Measurements from ENCODE around the gene SEMA4D. TPM values are rescaled to one million over a fixed set of nuclear protein-coding genes. Genes with fewer than 3 reads are reported as not detected.

The SEMA4D gene
- total RNA-seq, 4 donors from 2014 or later = 23.6 to 77.0 (median 41.3) TPM

DNA sequence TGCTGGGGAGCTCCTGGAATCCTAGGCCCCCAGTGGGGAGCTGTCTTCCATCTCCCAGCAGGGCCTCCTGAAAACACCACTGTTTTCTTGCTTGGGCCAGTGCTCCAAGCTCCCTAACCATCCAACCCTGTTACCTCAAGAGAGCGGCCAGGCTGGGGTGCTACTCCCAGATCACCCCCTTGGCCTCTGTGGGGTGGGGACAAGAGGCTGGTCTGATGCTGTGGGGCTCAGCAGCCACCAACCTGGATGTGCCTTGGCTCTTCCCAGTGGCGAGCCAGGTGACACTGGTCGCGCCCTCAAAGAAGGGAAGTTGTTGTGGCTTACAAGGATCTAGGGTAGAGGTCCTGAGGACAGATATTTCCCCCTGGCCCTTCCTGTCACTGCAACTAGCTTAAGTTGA is 130.6 kb downstream of the SEMA4D start:
- peak in 1 of 2 donors; percentile 10 for DNase-seq
- intact Hi-C loops (cut with DNase I; ENCODE audit: low total_unique reads) = no loop called here

DNA sequence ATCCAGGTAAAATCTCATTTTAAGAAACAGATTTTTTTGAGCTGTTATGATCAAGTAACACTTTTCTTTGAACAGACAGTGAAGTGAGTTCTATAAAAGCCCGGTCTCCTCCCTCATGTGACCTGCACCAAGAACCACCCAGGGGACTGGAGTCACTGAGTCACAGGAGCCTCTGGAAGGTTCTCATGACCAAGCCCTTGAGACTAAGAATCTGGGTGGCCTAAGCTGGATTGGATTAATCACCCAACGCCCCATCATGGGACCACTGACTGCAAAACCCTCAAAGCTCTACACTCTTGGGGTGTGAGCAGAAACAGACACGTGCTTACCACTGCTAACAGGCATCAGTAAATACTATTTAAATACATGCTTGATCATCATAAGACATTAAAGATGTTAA is 131.2 kb downstream of the SEMA4D start:
- Histone ChIP-seq H3K9me3 (no peaks in the 10 kb centered on the region), H3K27me3 (no peaks in the 10 kb centered on the region), H3K27ac (no peak overlapping the region), H3K4me1 (peaks cover 0 to 1% of the 10 kb centered on the region in 2 donors), H3K36me3 (peaks cover 0 to 12% of the 10 kb centered on the region in 2 donors), H3K4me3 (no peak overlapping the region)
- ATAC-seq (no peak), DNase-seq (no peak)
- in situ Hi-C loops (cut with MboI; ENCODE audit: low sequenced_read_pairs in 4 of 4) (no loop called here), intact Hi-C loops (cut with DNase I; ENCODE audit: low total_unique reads) (no loop called here)
- no peak for TF ChIP-seq POLR2A (IDR thresholded peaks at IDR 0.05)
- TF ChIP-seq, protein P1, sequence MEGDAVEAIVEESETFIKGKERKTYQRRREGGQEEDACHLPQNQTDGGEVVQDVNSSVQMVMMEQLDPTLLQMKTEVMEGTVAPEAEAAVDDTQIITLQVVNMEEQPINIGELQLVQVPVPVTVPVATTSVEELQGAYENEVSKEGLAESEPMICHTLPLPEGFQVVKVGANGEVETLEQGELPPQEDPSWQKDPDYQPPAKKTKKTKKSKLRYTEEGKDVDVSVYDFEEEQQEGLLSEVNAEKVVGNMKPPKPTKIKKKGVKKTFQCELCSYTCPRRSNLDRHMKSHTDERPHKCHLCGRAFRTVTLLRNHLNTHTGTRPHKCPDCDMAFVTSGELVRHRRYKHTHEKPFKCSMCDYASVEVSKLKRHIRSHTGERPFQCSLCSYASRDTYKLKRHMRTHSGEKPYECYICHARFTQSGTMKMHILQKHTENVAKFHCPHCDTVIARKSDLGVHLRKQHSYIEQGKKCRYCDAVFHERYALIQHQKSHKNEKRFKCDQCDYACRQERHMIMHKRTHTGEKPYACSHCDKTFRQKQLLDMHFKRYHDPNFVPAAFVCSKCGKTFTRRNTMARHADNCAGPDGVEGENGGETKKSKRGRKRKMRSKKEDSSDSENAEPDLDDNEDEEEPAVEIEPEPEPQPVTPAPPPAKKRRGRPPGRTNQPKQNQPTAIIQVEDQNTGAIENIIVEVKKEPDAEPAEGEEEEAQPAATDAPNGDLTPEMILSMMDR (IDR thresholded peaks at IDR 0.05 in 4 of 5, conservative IDR thresholded peaks at IDR 0.05 in 1 of 5) = no peak

More for the DNA sequence above, 130.6 kb downstream of the SEMA4D start:
- H3K27ac ChIP-seq = no peak overlapping the region
- peaks cover 0 to 7% of the 10 kb centered on the region in 2 donors for H3K36me3 ChIP-seq
- no peak for ATAC-seq
- TF ChIP-seq, protein P1 (IDR thresholded peaks at IDR 0.05 in 4 of 5, conservative IDR thresholded peaks at IDR 0.05 in 1 of 5) = no peak
- no peak for TF ChIP-seq POLR2A (IDR thresholded peaks at IDR 0.05)
- in situ Hi-C loops (cut with MboI; ENCODE audit: low sequenced_read_pairs in 4 of 4) = no loop called here
- H3K27me3 ChIP-seq = no peaks in the 10 kb centered on the region
- no peaks in the 10 kb centered on the region for H3K4me1 ChIP-seq
- H3K9me3 ChIP-seq = no peaks in the 10 kb centered on the region
- no peak overlapping the region for H3K4me3 ChIP-seq

DNA sequence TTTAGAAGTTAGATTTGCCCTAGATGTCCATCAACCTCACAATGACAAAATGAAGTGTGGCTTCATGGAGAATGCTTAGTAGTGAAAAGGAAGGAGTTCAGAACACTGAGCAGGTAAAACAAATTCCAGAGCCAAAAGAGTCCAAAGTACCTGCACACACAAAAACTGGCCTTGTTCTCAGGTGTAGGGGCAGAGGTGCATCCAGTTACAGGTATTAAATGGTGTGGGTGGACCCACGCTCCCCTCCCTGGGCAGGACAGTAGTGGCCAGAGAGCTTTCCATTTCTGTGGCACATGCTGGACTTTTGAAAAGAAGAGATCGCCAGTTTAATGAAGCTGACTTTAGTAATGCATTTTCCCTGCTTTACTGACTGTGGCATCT is 132.4 kb downstream of the SEMA4D start:
- in situ Hi-C loops (cut with MboI; ENCODE audit: low sequenced_read_pairs in 4 of 4) (no loop called here), intact Hi-C loops (cut with DNase I; ENCODE audit: low total_unique reads) (no loop called here)
- Histone ChIP-seq H3K9me3 (no peaks in the 10 kb centered on the region), H3K27ac (no peak overlapping the region), H3K4me3 (no peak overlapping the region), H3K36me3 (peaks cover 0 to 24% of the 10 kb centered on the region in 2 donors), H3K4me1 (peaks cover 4 to 13% of the 10 kb centered on the region in 2 donors), H3K27me3 (no peaks in the 10 kb centered on the region)
- DNase-seq (no peak), ATAC-seq (no peak)
- TF ChIP-seq POLR2A (IDR thresholded peaks at IDR 0.05) = no peak
- TF ChIP-seq, protein P1 (IDR thresholded peaks at IDR 0.05 in 4 of 5, conservative IDR thresholded peaks at IDR 0.05 in 1 of 5) = no peak

DNA sequence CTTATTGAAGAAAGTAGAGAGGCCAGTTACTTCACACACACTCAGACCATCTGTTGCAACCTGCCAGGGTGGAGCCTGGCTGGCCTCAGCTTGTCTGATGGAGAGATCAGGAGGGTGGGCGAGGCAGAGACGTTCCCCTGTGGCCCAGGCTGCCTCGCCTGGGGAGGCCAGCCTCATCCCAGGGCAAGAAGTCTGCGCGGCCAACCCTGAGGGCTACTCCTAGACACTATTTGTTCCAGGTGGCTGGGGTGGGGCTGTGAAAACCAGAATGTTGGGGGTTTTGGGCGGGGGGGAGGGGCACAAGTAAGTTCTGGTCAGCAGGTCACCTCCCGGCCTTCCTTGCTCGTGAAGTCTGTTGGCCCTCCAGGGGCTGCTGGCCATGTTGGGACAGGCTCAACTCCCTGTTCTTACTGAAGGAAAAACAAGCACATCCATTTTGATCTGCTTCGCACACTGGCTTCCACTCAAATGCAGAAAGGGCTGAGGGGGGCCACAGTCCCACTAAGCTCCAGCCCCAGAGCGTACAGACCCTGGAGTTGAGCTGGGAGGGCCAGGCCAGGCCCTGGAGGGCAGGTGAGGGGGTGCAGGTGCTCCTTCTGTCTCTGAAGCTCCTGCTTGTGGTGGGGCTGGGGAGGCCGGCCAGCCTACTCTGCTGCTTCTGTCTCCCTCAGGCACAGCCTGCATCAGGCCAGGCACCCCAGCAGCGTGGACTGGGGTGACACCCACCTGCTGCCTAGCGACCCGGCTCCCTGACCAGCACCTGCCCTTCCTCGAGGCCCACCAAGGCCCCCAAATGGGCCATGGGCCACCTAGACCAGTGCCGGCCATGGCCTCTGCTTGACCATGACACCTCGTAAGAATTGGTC is 133.0 kb downstream of the SEMA4D start:
- Histone ChIP-seq H3K9me3 (no peaks in the 10 kb centered on the region), H3K4me3 (no peak overlapping the region), H3K27me3 (no peaks in the 10 kb centered on the region), H3K36me3 (peaks cover 0 to 24% of the 10 kb centered on the region in 2 donors), H3K4me1 (peaks cover 10 to 19% of the 10 kb centered on the region in 2 donors), H3K27ac (no peak overlapping the region)
- intact Hi-C loops (cut with DNase I; ENCODE audit: low total_unique reads) = no loop called here
- TF ChIP-seq, protein P1 (IDR thresholded peaks at IDR 0.05 in 4 of 5, conservative IDR thresholded peaks at IDR 0.05 in 1 of 5) = no peak
- no peak for TF ChIP-seq POLR2A (IDR thresholded peaks at IDR 0.05)
- in situ Hi-C loops (cut with MboI; ENCODE audit: low sequenced_read_pairs in 4 of 4) = no loop called here
- DNase-seq (peak in 1 of 2 donors; percentile 13), ATAC-seq (no peak)

Data from gastrocnemius medialis (tissue), 4 donors.